ENCODE data around the gene PPARG.

- no peak for TF ChIP-seq EGR1 (IDR thresholded peaks at IDR 0.05; ENCODE audit: borderline replicate concordance, low read depth, low read length)
- no peak for TF ChIP-seq HDAC2 (IDR thresholded peaks at IDR 0.05; ENCODE audit: borderline replicate concordance in 1 of 2, low read depth in 2 of 2, low read length in 2 of 2)
- TF ChIP-seq CTCF (IDR thresholded peaks at IDR 0.05; ENCODE audit: control extremely low read depth in 1 of 3, insufficient read depth in 1 of 3, low read depth in 1 of 3, low read length in 3 of 3): no peak
These were observed 99.3 kb downstream of the PPARG start for GRCh38 chr3:12388185-12388584.
